ENCODE results near the gene CSTF1. TPM values are rescaled to one million over a fixed set of nuclear protein-coding genes. Genes with fewer than 3 reads are reported as not detected.

The CSTF1 gene
- total and polyA plus RNA-seq, 2 donors from 2014 or later, result 16.2 to 30.7 TPM

- TF ChIP-seq CTCF (IDR thresholded peaks at IDR 0.05; ENCODE audit: borderline replicate concordance, extremely low read depth, insufficient read depth), result no peak
- Histone ChIP-seq H3K9me3 (ENCODE audit: control insufficient read depth in 2 of 3, insufficient read depth in 1 of 3, low read length in 3 of 3) (no peaks in the 10 kb centered on the region), H3K36me3 (ENCODE audit: control insufficient read depth in 2 of 3, insufficient read depth in 3 of 3, low read length in 3 of 3) (no peaks in the 10 kb centered on the region), H3K27ac (ENCODE audit: low read depth in 2 of 2, low read length in 2 of 2) (no peak overlapping the region), H3K9ac (ENCODE audit: low read length in 3 of 3) (no peak overlapping the region), H3K4me3 (ENCODE audit: low read length in 3 of 3) (no peak overlapping the region), H3K4me1 (ENCODE audit: control insufficient read depth in 2 of 3, insufficient read depth in 2 of 3, low read depth in 1 of 3, low read length in 3 of 3) (no peaks in the 10 kb centered on the region), H3K27me3 (ENCODE audit: control insufficient read depth, insufficient read depth, low read length) (no peaks in the 10 kb centered on the region)
- FAIRE-seq (no peak), DNase-seq (no peak)
- intact Hi-C loops (cut with DNase I), result no loop called here
These were observed 48.0 kb downstream of the CSTF1 start for GRCh38 chr20:56440346-56441007.

DNA sequence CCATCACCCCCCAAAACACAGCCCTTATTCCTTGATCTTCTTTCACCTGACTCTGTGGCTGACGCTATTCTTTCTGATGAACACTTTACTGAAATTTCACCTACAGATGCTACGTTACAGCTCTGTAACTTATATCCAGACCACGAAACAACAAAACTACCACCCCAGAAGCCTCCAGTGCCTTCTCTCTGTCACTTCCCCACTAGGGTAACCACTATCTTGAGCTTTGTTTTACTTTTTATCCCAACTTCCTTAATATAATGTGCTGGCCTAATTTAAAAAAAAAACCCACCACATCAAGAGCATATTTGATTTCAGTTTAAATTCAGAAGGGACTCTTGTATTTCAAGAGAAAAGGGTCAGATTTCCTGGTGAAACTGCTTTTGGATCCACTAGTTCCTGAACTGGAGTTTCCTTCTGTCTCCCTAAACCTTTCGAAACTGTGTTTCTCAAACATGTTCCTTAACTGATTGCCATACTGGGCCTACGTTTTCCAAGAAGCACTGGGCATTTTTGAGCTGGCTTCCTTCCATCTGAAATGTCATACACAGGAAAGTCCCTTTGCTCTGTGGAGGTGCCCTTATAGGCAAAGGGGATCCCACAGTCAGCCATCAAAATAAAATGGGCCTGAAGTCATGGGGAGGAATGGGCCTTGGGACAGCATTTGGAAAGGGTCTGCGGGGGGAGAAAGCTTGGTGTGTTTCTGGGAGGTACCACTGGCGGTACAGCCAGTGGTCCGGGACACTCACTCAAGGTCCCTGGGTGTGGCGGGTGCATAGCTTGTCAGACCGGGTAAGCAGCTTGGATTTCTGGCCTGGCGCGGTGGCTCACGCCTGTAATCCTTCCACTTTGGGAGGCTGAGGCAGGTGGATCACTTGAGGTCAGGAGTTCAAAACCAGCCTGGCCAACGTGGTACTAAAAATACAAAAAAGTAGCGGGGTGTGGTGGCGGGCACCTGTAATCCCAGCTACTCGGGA lies 50.2 kb downstream of the CSTF1 start:
- Histone ChIP-seq H3K27me3 (ENCODE audit: control insufficient read depth, insufficient read depth, low read length) (no peaks in the 10 kb centered on the region), H3K27ac (ENCODE audit: low read depth in 2 of 2, low read length in 2 of 2) (no peak overlapping the region), H3K9me3 (ENCODE audit: control insufficient read depth in 2 of 3, insufficient read depth in 1 of 3, low read length in 3 of 3) (no peaks in the 10 kb centered on the region), H3K9ac (ENCODE audit: low read length in 3 of 3) (no peak overlapping the region), H3K4me1 (ENCODE audit: control insufficient read depth in 2 of 3, insufficient read depth in 2 of 3, low read depth in 1 of 3, low read length in 3 of 3) (no peaks in the 10 kb centered on the region), H3K36me3 (ENCODE audit: control insufficient read depth in 2 of 3, insufficient read depth in 3 of 3, low read length in 3 of 3) (no peaks in the 10 kb centered on the region), H3K4me3 (ENCODE audit: low read length in 3 of 3) (no peak overlapping the region)
- no peak for FAIRE-seq
- intact Hi-C loops (cut with DNase I), result no loop called here
- DNase-seq, result no peak
- TF ChIP-seq CTCF (IDR thresholded peaks at IDR 0.05; ENCODE audit: borderline replicate concordance, extremely low read depth, insufficient read depth), result no peak

- Histone ChIP-seq H3K27me3 (ENCODE audit: control insufficient read depth, insufficient read depth, low read length) (no peaks in the 10 kb centered on the region), H3K36me3 (ENCODE audit: control insufficient read depth in 2 of 3, insufficient read depth in 3 of 3, low read length in 3 of 3) (no peaks in the 10 kb centered on the region), H3K27ac (ENCODE audit: low read depth in 2 of 2, low read length in 2 of 2) (no peak overlapping the region), H3K4me1 (ENCODE audit: control insufficient read depth in 2 of 3, insufficient read depth in 2 of 3, low read depth in 1 of 3, low read length in 3 of 3) (no peaks in the 10 kb centered on the region), H3K4me3 (ENCODE audit: low read length in 3 of 3) (no peak overlapping the region), H3K9ac (ENCODE audit: low read length in 3 of 3) (no peak overlapping the region), H3K9me3 (ENCODE audit: control insufficient read depth in 2 of 3, insufficient read depth in 1 of 3, low read length in 3 of 3) (no peaks in the 10 kb centered on the region)
- no peak for FAIRE-seq
- intact Hi-C loops (cut with DNase I), result no loop called here
- TF ChIP-seq CTCF (IDR thresholded peaks at IDR 0.05; ENCODE audit: borderline replicate concordance, extremely low read depth, insufficient read depth), result no peak
- peak in 3 of 5 donors; percentile 48 to 86 (median 65) for DNase-seq
These were observed 51.5 kb downstream of the CSTF1 start for GRCh38 chr20:56443654-56444540.
